ENCODE data around the gene DPP6. TPM values are rescaled to one million over a fixed set of nuclear protein-coding genes. Genes with fewer than 3 reads are reported as not detected.

DPP6 gene
- total RNA-seq, 1 experiment from 2014 or later = not detected

DNA sequence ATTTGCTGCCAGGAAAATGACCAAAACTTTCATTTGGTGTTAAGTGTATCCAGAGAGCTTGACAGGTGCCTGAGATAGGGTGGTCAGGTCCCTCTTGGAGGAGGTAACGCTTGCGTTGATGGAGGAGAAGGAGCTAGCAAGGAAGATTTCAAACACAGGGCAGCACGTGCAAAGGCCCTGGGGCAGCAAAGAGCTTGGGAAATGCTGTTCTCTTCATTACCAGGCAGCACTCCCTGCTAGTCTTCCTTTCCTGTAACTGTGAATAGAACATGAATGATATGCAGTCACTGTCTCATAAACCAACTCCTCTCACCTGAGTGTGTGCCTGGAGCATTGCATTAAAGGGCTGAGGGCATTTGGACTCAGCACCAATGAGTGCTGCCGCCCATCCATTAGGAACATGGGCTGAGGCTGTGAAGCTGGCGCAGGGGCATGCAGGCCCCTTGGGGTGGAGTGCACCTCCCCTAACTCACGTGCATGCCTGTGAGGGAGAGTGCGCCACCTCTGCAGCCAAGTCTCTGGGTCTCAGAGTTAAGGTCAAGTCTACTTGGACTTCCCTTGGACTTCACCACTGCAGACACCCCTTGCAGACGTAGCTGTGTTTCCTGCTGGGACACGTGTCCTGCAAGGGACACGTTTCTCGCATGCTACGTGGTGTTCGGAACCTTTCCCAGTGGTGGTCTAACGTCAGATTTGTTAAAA, 813.9 kb downstream of the DPP6 start:
- intact Hi-C loops (cut with micrococcal nuclease; ENCODE audit: unreplicated experiment) = no loop called here
- ChIA-PET POLR2A (ENCODE audit: unreplicated experiment) (no interaction called here), CTCF (no interaction called here)
- no peaks in the 10 kb centered on the region for H4K20me1 ChIP-seq (ENCODE audit: insufficient read depth)
- TF ChIP-seq, protein P1, sequence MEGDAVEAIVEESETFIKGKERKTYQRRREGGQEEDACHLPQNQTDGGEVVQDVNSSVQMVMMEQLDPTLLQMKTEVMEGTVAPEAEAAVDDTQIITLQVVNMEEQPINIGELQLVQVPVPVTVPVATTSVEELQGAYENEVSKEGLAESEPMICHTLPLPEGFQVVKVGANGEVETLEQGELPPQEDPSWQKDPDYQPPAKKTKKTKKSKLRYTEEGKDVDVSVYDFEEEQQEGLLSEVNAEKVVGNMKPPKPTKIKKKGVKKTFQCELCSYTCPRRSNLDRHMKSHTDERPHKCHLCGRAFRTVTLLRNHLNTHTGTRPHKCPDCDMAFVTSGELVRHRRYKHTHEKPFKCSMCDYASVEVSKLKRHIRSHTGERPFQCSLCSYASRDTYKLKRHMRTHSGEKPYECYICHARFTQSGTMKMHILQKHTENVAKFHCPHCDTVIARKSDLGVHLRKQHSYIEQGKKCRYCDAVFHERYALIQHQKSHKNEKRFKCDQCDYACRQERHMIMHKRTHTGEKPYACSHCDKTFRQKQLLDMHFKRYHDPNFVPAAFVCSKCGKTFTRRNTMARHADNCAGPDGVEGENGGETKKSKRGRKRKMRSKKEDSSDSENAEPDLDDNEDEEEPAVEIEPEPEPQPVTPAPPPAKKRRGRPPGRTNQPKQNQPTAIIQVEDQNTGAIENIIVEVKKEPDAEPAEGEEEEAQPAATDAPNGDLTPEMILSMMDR (conservative IDR thresholded peaks at IDR 0.05) = no peak
- TF ChIP-seq EZH2 (IDR thresholded peaks at IDR 0.05; ENCODE audit: low read depth) = no peak
- no peak for DNase-seq
- no peaks in the 10 kb centered on the region for H3K9me3 ChIP-seq (ENCODE audit: insufficient read depth, low read depth)
- BruUV-seq (replicated peaks) = no TSS peak
- no peak overlapping the region for H3K27ac ChIP-seq
- no peaks in the 10 kb centered on the region for H3K4me1 ChIP-seq (replicated peaks; ENCODE audit: insufficient read depth)
- no peaks in the 10 kb centered on the region for H3K36me3 ChIP-seq (ENCODE audit: low read depth)
- no peak overlapping the region for H3K4me2 ChIP-seq
- no peaks in the 10 kb centered on the region for H3K9me2 ChIP-seq (ENCODE audit: insufficient read depth)
- peaks cover 98% of the 10 kb centered on the region for H3K27me3 ChIP-seq (ENCODE audit: insufficient read depth, low read depth)
- H3K79me2 ChIP-seq (ENCODE audit: low read depth) = no peaks in the 10 kb centered on the region
- H3F3A ChIP-seq (ENCODE audit: insufficient read depth, low read depth) = no peaks in the 10 kb centered on the region
- no peak overlapping the region for H2AFZ ChIP-seq
- H3K4me3 ChIP-seq = no peak overlapping the region

DNA sequence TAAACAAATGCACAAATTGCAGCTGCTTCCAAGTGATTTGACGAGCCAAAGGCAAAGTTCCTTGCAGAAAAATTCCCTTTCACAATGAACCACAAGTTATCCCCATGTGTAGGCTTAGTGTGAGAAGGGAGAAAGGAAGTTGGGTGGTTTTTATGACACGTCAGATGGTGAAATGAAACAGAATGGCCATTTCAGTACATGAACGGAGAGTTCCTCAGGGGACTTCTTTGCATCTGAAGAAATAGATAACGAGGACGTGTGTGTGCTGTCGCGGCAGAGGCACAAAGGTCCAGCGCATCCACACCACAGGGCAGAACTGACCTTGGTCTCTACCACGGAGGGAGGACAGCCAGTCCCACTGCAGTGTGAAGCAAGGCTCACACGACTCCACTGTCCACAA, 814.9 kb downstream of the DPP6 start:
- Histone ChIP-seq H3K9me3 (ENCODE audit: insufficient read depth, low read depth) (no peaks in the 10 kb centered on the region), H2AFZ (no peak overlapping the region), H3K79me2 (ENCODE audit: low read depth) (no peaks in the 10 kb centered on the region), H3K4me1 (replicated peaks; ENCODE audit: insufficient read depth) (no peaks in the 10 kb centered on the region), H3K36me3 (ENCODE audit: low read depth) (no peaks in the 10 kb centered on the region), H3K9me2 (ENCODE audit: insufficient read depth) (no peaks in the 10 kb centered on the region), H3K4me3 (no peak overlapping the region), H3F3A (ENCODE audit: insufficient read depth, low read depth) (no peaks in the 10 kb centered on the region), H3K27me3 (ENCODE audit: insufficient read depth, low read depth) (peaks cover 98% of the 10 kb centered on the region), H3K27ac (no peak overlapping the region), H3K4me2 (no peak overlapping the region), H4K20me1 (ENCODE audit: insufficient read depth) (no peaks in the 10 kb centered on the region)
- ChIA-PET POLR2A (ENCODE audit: unreplicated experiment) (no interaction called here), CTCF (no interaction called here)
- intact Hi-C loops (cut with micrococcal nuclease; ENCODE audit: unreplicated experiment) = no loop called here
- DNase-seq = no peak
- no peak for TF ChIP-seq EZH2 (IDR thresholded peaks at IDR 0.05; ENCODE audit: low read depth)
- TF ChIP-seq, protein P1 (conservative IDR thresholded peaks at IDR 0.05) = no peak
- BruUV-seq (replicated peaks) = no TSS peak

DNA sequence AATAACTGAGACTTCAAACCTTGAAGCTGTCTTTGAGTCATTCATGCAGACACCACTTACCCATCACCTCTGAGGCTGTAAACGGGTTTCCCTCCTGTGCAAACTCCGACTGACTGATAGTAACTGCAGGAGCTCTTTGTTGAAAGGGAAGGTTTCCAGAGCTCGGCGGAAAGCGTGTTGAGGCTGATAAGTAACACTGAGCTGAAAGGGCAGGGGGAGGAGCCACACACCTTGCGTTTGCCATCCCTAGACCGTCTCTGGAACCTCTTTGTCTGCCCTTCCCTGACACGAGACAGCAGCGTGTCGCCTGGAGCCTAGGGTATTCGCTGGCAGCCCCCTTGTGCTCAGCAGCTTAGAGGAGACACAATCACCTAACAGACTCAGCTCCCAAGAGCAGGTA, 816.7 kb downstream of the DPP6 start:
- H3K27me3 ChIP-seq (ENCODE audit: insufficient read depth, low read depth) = peaks cover 98% of the 10 kb centered on the region
- H3K4me3 ChIP-seq = no peak overlapping the region
- no peaks in the 10 kb centered on the region for H3K36me3 ChIP-seq (ENCODE audit: low read depth)
- no peaks in the 10 kb centered on the region for H3F3A ChIP-seq (ENCODE audit: insufficient read depth, low read depth)
- H3K4me1 ChIP-seq (replicated peaks; ENCODE audit: insufficient read depth) = no peaks in the 10 kb centered on the region
- H3K79me2 ChIP-seq (ENCODE audit: low read depth) = no peaks in the 10 kb centered on the region
- ChIA-PET CTCF (no interaction called here), POLR2A (ENCODE audit: unreplicated experiment) (no interaction called here)
- DNase-seq = no peak
- no peaks in the 10 kb centered on the region for H4K20me1 ChIP-seq (ENCODE audit: insufficient read depth)
- intact Hi-C loops (cut with micrococcal nuclease; ENCODE audit: unreplicated experiment) = no loop called here
- no peak overlapping the region for H3K4me2 ChIP-seq
- no peak overlapping the region for H3K27ac ChIP-seq
- TF ChIP-seq EZH2 (IDR thresholded peaks at IDR 0.05; ENCODE audit: low read depth) = no peak
- TF ChIP-seq, protein P1 (conservative IDR thresholded peaks at IDR 0.05) = no peak
- H3K9me3 ChIP-seq (ENCODE audit: insufficient read depth, low read depth) = no peaks in the 10 kb centered on the region
- no peak overlapping the region for H2AFZ ChIP-seq
- H3K9me2 ChIP-seq (ENCODE audit: insufficient read depth) = no peaks in the 10 kb centered on the region
- BruUV-seq (replicated peaks) = no TSS peak
